ENCODE results near the gene ZNF408. TPM values are rescaled to one million over a fixed set of nuclear protein-coding genes. Genes with fewer than 3 reads are reported as not detected.
"Not testable (repeated sequence)": the region's sequence is repeated elsewhere in the genome, so short reads cannot be mapped to it uniquely, and the experiment has no call there.

The ZNF408 gene
- total RNA-seq, 4 donors from 2014 or later, result 5.2 to 15.1 (median 13.5) TPM

GRCh38 chr11:46698597-46698996, 2.2 kb upstream of the ZNF408 start:
- Histone ChIP-seq H3K4me3 (no peak overlapping the region), H3K27ac (peak overlapping the region; percentile 3 to 94 (median 54))
- 82 to 90% methylated on average over 1 of the region's 1 CpG for WGBS, 2 donors

GRCh38 chr11:46701078-46701654, 335 bp downstream of the ZNF408 start:
- intact Hi-C loops (cut with DNase I), result no loop called here
- no peak for DNase-seq
- H3K4me1 ChIP-seq, result peaks cover 33 to 61% (median 45%) of the 10 kb centered on the region in 3 donors
- H3K9me3 ChIP-seq, result no peaks in the 10 kb centered on the region
- TF ChIP-seq CTCF (IDR thresholded peaks at IDR 0.05), result no peak
- no peak for TF ChIP-seq POLR2A (IDR thresholded peaks at IDR 0.05)
- no peaks in the 10 kb centered on the region for H3K27me3 ChIP-seq
- H3K4me3 ChIP-seq, result peak overlapping the region; percentile 84 to 94 (median 89)
- peak overlapping the region; percentile 88 to 96 (median 92) for H3K27ac ChIP-seq
- peaks cover 16 to 56% (median 26%) of the 10 kb centered on the region in 3 donors for H3K36me3 ChIP-seq
- WGBS, 2 donors, result 0 to 2% methylated on average over 8 to 12 of the region's 29 CpGs

More at GRCh38 chr11:46698597-46698996, 2.2 kb upstream of the ZNF408 start:
- H3K36me3 ChIP-seq, result peaks cover 10 to 56% (median 20%) of the 10 kb centered on the region in 3 donors
- intact Hi-C loops (cut with DNase I), result no loop called here
- TF ChIP-seq CTCF (IDR thresholded peaks at IDR 0.05), result no peak
- no peak for TF ChIP-seq POLR2A (IDR thresholded peaks at IDR 0.05)
- no peak for DNase-seq
- H3K4me1 ChIP-seq, result peaks cover 40 to 87% (median 58%) of the 10 kb centered on the region in 3 donors
- no peaks in the 10 kb centered on the region for H3K27me3 ChIP-seq
- no peaks in the 10 kb centered on the region for H3K9me3 ChIP-seq

GRCh38 chr11:46705070-46705688, 4.3 kb downstream of the ZNF408 start:
- Histone ChIP-seq H3K4me3 (no peak overlapping the region), H3K9me3 (no peaks in the 10 kb centered on the region), H3K27ac (no peak overlapping the region), H3K36me3 (peaks cover 16 to 71% (median 27%) of the 10 kb centered on the region in 3 donors), H3K27me3 (no peaks in the 10 kb centered on the region), H3K4me1 (peaks cover 6 to 23% (median 10%) of the 10 kb centered on the region in 3 donors)
- TF ChIP-seq POLR2A (IDR thresholded peaks at IDR 0.05) (no peak), CTCF (IDR thresholded peaks at IDR 0.05) (no peak)
- 89 to 98% methylated on average over 8 to 9 of the region's 31 CpGs for WGBS, 2 donors
- DNase-seq, result no peak
- intact Hi-C loops (cut with DNase I), result no loop called here

GRCh38 chr11:46706886-46707285, 6.1 kb downstream of the ZNF408 start:
- intact Hi-C loops (cut with DNase I), result no loop called here
- Histone ChIP-seq H3K27me3 (no peaks in the 10 kb centered on the region), H3K4me3 (no peak overlapping the region), H3K27ac (no peak overlapping the region), H3K36me3 (peaks cover 16 to 70% (median 27%) of the 10 kb centered on the region in 3 donors), H3K4me1 (peaks cover 0 to 21% (median 8%) of the 10 kb centered on the region in 3 donors), H3K9me3 (no peaks in the 10 kb centered on the region)
- DNase-seq, result no peak
- no peak for TF ChIP-seq CTCF (IDR thresholded peaks at IDR 0.05)
- no peak for TF ChIP-seq POLR2A (IDR thresholded peaks at IDR 0.05)
- 82 to 95% methylated on average over 7 of the region's 7 CpGs for WGBS, 2 donors

- H3K4me1 ChIP-seq; H3K9me3 ChIP-seq; H3K4me3 ChIP-seq; H3K27me3 ChIP-seq; H3K27ac ChIP-seq; intact Hi-C loops (cut with DNase I); DNase-seq: not testable (repeated sequence)
- H3K36me3 ChIP-seq, result peaks cover 15 to 45% (median 19%) of the 10 kb centered on the region in 3 donors
- WGBS, 2 donors, result 89 to 95% methylated on average over 8 to 9 of the region's 9 CpGs
Observed at GRCh38 chr11:46709351-46709750, 8.5 kb downstream of the ZNF408 start.

Measured in esophagus squamous epithelium (tissue), 5 donors.